Measurements from ENCODE around the gene CPNE4. TPM values are rescaled to one million over a fixed set of nuclear protein-coding genes. Genes with fewer than 3 reads are reported as not detected.
A peak's percentile ranks its signal among the peaks of the same experiment; 100 is the strongest.

Gene CPNE4
- total RNA-seq, 1 donor from 2014 or later, result 0.20 TPM

- no peak for DNase-seq (ENCODE audit: low spot score)
These were observed 432.6 kb downstream of the CPNE4 start for GRCh38 chr3:131602011-131602779.

- no peak for DNase-seq (ENCODE audit: low spot score)
These were observed 437.0 kb downstream of the CPNE4 start for GRCh38 chr3:131597816-131598215.

- DNase-seq (ENCODE audit: low spot score), result no peak
These were observed 437.9 kb downstream of the CPNE4 start for GRCh38 chr3:131596884-131597283.

- DNase-seq (ENCODE audit: low spot score), result no peak
These were observed 443.3 kb downstream of the CPNE4 start for GRCh38 chr3:131591394-131592014.

GRCh38 chr3:131586277-131586676, 448.5 kb downstream of the CPNE4 start:
- no peak for DNase-seq (ENCODE audit: low spot score)

GRCh38 chr3:131582438-131582837, 452.4 kb downstream of the CPNE4 start:
- DNase-seq (ENCODE audit: low spot score), result no peak

GRCh38 chr3:131568460-131568859, 466.4 kb downstream of the CPNE4 start:
- no peak for DNase-seq (ENCODE audit: low spot score)

GRCh38 chr3:131564812-131565211, 470.0 kb downstream of the CPNE4 start:
- no peak for DNase-seq (ENCODE audit: low spot score)

GRCh38 chr3:131561511-131561910, 473.3 kb downstream of the CPNE4 start:
- no peak for DNase-seq (ENCODE audit: low spot score)

- DNase-seq (ENCODE audit: low spot score), result no peak
These were observed 474.0 kb downstream of the CPNE4 start for GRCh38 chr3:131560795-131561194.

GRCh38 chr3:131555456-131555855, 479.4 kb downstream of the CPNE4 start:
- DNase-seq (ENCODE audit: low spot score), result no peak

GRCh38 chr3:131553495-131554247, 481.1 kb downstream of the CPNE4 start:
- no peak for DNase-seq (ENCODE audit: low spot score)

- no peak for DNase-seq (ENCODE audit: low spot score)
These were observed 483.1 kb downstream of the CPNE4 start for GRCh38 chr3:131551761-131552160.

GRCh38 chr3:131550562-131551465, 484.0 kb downstream of the CPNE4 start:
- no peak for DNase-seq (ENCODE audit: low spot score)

GRCh38 chr3:131549340-131549739, 485.5 kb downstream of the CPNE4 start:
- no peak for DNase-seq (ENCODE audit: low spot score)

GRCh38 chr3:131547585-131547984, 487.2 kb downstream of the CPNE4 start:
- no peak for DNase-seq (ENCODE audit: low spot score)

- DNase-seq (ENCODE audit: low spot score), result no peak
These were observed 488.4 kb downstream of the CPNE4 start for GRCh38 chr3:131546441-131546840.

- no peak for DNase-seq (ENCODE audit: low spot score)
These were observed 490.3 kb downstream of the CPNE4 start for GRCh38 chr3:131544557-131544956.

- peak; percentile 75 for DNase-seq (ENCODE audit: low spot score)
These were observed 491.1 kb downstream of the CPNE4 start for GRCh38 chr3:131543714-131544113.

GRCh38 chr3:131541288-131541687, 493.5 kb downstream of the CPNE4 start:
- DNase-seq (ENCODE audit: low spot score), result no peak

GRCh38 chr3:131540821-131541220, 494.0 kb downstream of the CPNE4 start:
- no peak for DNase-seq (ENCODE audit: low spot score)

GRCh38 chr3:131540143-131540542, 494.7 kb downstream of the CPNE4 start:
- DNase-seq (ENCODE audit: low spot score), result no peak

All from mucosa of gallbladder (tissue), 1 donor.